T-cell (primary cell): ENCODE data around the gene ATE1. TPM values are rescaled to one million over a fixed set of nuclear protein-coding genes. Genes with fewer than 3 reads are reported as not detected.
"Not testable (repeated sequence)": the region's sequence is repeated elsewhere in the genome, so short reads cannot be mapped to it uniquely, and the experiment has no call there.

Experiments used
- ATAC-seq, 4 experiments: fragments of 200-7000 bp in 3 of 4; fragments of 150-1000 bp in 1 of 4; cut with Tn5 transposase; replicated peaks in 1 of 4; 1 replicate in 3 of 4; 2 replicates in 1 of 4; pipeline ENCODE4 v1.10.0; 2021; ENCODE audit warnings: moderate library complexity in 3 of 4, mild to moderate bottlenecking in 2 of 4, moderate number of reproducible peaks in 1 of 4
- CTCF ChIA-PET, 2 donors: fragments of 300-600 bp; sonication (Branson Sonifier 250); formaldehyde crosslinking; loops; one replicate each; lab custom pipeline; 2022; ENCODE audit warnings: antibody characterized with exemption in 2 of 2; lab: Charles Lee
- POLR2A ChIA-PET, 2 donors: fragments of 300-600 bp; sonication (Branson Sonifier 250); formaldehyde crosslinking; loops; one replicate each; lab custom pipeline; 2022; ENCODE audit warnings: antibody characterized with exemption in 2 of 2; lab: Charles Lee
- DNase-seq, 35 experiments: peaks; one replicate each; pipeline versions ENCODE4 v3.0.0 to v3.0.0-alpha.2; 2013 to 2023
- H3K27ac ChIP-seq: one replicate; pipeline ENCODE4 v1.5.1; 2013; ENCODE audit warnings: low read length
- H3K27me3 ChIP-seq, 2 experiments: replicated peaks in 1 of 2; 1 replicate in 1 of 2; 2 replicates in 1 of 2; pipeline versions ENCODE4 v1.6.1 to v1.7.0; 2013; ENCODE audit warnings: low read length in 1 of 2, mixed read lengths in 1 of 2; ENCODE audit not compliant: control insufficient read depth in 2 of 2, insufficient read depth in 2 of 2; ENCODE audit errors: extremely low read depth in 1 of 2
- H3K36me3 ChIP-seq, 2 donors: 1 replicate in 1 of 2; 2 replicates in 1 of 2; pipeline versions ENCODE4 v1.6.1 to v1.7.0; 2013; ENCODE audit warnings: low read length in 1 of 2; ENCODE audit not compliant: control insufficient read depth in 2 of 2, insufficient read depth in 1 of 2; ENCODE audit errors: extremely low read depth in 1 of 2
- H3K4me1 ChIP-seq, 2 experiments: 1 replicate in 1 of 2; 2 replicates in 1 of 2; pipeline versions ENCODE4 v1.6.1 to v1.7.0; 2013; ENCODE audit warnings: low read length in 2 of 2, mixed read lengths in 1 of 2; ENCODE audit not compliant: insufficient read depth in 2 of 2, control insufficient read depth in 1 of 2; ENCODE audit errors: extremely low read depth in 1 of 2
- H3K4me3 ChIP-seq, 2 donors: 1 replicate in 1 of 2; 2 replicates in 1 of 2; pipeline versions ENCODE4 v1.5.1 to v1.7.0; 2013; ENCODE audit warnings: mild to moderate bottlenecking in 2 of 2, low read length in 1 of 2, moderate library complexity in 1 of 2; ENCODE audit not compliant: control insufficient read depth in 1 of 2; ENCODE audit errors: extremely low read depth in 1 of 2
- H3K9me3 ChIP-seq: 2 replicates; pipeline ENCODE4 v1.7.0; 2013
- H3K27ac Mint-ChIP-seq, 2 donors: one replicate each; pipeline ENCODE4 v1.8.0; 2020 to 2021; ENCODE audit warnings: mild to moderate bottlenecking in 2 of 2, mixed read lengths in 2 of 2
- H3K27me3 Mint-ChIP-seq, 2 donors: one replicate each; pipeline ENCODE4 v1.8.0; 2021 to 2022; ENCODE audit warnings: mixed read lengths in 2 of 2
- H3K36me3 Mint-ChIP-seq: one replicate; pipeline ENCODE4 v1.8.0; 2021; ENCODE audit warnings: mixed read lengths
- H3K4me1 Mint-ChIP-seq, 3 donors: one replicate each; pipeline ENCODE4 v1.8.0; 2020 to 2022; ENCODE audit warnings: mixed read lengths in 3 of 3, mild to moderate bottlenecking in 1 of 3
- H3K4me3 Mint-ChIP-seq, 3 donors: one replicate each; pipeline ENCODE4 v1.8.0; 2020 to 2022; ENCODE audit warnings: mild to moderate bottlenecking in 3 of 3, mixed read lengths in 3 of 3, moderate library complexity in 3 of 3
- H3K9me3 Mint-ChIP-seq, 3 donors: one replicate each; pipeline ENCODE4 v1.8.0; 2020 to 2022; ENCODE audit warnings: mixed read lengths in 3 of 3
- WGBS: methylation state at CpG from one replicate; pipeline ENCODE4 v1.1.5; 2013; ENCODE audit warnings: missing lambda C conversion rate; ENCODE audit not compliant: insufficient coverage; 5-methylcytosine and 5-hydroxymethylcytosine counted together
- total RNA-seq, 35 experiments: library from RNA in 6 of 35; stranded (reverse) in 6 of 35; fragments of 120-200 nt in 1 of 35; gene quantifications; one replicate each; pipeline versions ENCODE4 v1.2.1 to v1.2.4 and lab custom pipeline; 2013 to 2026

Gene ATE1
- total RNA-seq, 5 donors from 2014 or later (not counting 1 experiment from before 2014, with no cell fraction given): 18.6 to 28.9 (median 26.0) TPM

DNA sequence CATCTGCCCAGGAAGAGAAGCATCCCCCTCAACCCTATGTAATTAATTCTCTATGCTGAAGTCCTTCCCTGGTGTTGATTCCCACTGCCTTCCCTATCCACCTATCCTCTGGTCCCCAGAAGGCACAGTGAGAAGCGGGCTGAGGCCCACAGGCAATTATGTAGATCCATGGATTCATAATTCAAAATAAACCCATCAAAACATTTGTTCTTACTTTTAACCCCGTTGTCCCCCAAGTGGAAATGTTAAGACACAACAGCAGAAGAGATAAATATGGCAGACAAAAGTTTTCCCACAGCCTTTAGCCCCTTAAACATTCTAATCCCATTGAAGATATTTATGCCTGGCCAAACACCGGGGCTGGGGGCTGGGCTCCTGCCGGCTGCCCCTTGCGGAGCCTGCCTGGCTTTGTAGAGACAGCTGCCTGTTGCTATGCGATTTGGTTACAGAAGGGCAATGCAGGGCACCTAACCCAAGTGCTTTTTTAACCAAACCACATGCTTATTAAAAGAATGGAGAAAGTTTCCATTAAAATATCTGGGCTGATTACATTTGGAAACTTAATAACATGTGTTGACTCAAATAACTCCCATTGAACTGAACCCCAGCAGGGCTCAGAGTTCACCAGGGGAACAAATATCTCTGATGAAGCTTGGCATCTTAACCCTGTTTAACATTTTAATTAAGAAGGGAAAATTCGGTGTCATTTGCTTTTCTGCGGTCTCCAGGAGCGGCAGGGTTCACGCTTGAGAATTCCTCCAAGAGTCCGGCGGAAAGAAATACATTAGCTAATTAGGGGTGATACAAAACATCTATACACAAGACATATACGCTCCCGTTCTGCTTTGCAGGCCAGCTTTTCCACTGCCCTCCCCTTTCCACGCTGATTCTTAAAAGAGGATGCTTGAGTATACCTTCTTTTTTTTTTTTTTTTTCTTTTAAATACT is 218.8 kb downstream of the ATE1 start:
- Mint-ChIP-seq H3K4me3 (no peak overlapping the region), H3K4me1 (no peaks in the 10 kb centered on the region), H3K27ac (no peak overlapping the region), H3K9me3 (peaks cover 0 to 4% (median 3%) of the 10 kb centered on the region in 3 donors), H3K27me3 (peaks cover 12 to 31% of the 10 kb centered on the region in 2 donors), H3K36me3 (no peaks in the 10 kb centered on the region)
- ATAC-seq (no peak), DNase-seq (no peak)
- no peaks in the 10 kb centered on the region for H3K9me3 ChIP-seq
- no peak overlapping the region for H3K27ac ChIP-seq
- H3K27me3 ChIP-seq: peaks cover 5 to 7% of the 10 kb centered on the region in 2 experiments
- ChIA-PET POLR2A (no interaction called here), CTCF (no interaction called here)
- no peaks in the 10 kb centered on the region for H3K4me1 ChIP-seq
- WGBS: 20% methylated on average over 1 of the region's 15 CpGs
- H3K36me3 ChIP-seq: no peaks in the 10 kb centered on the region
- no peak overlapping the region for H3K4me3 ChIP-seq

- 50% methylated on average over 1 of the region's 13 CpGs for WGBS
- ChIA-PET CTCF (no interaction called here), POLR2A (interaction anchor here in 1 of 2 donors (0.5 kb wide), 1 partner anchor 1558 kb away, joined by 4 read pairs; no protein-coding TSS in a partner anchor)
- Histone ChIP-seq H3K27ac (no peak overlapping the region), H3K9me3 (no peaks in the 10 kb centered on the region), H3K27me3 (no peaks in the 10 kb centered on the region), H3K36me3 (no peaks in the 10 kb centered on the region), H3K4me3 (no peak overlapping the region), H3K4me1 (no peaks in the 10 kb centered on the region)
- Mint-ChIP-seq H3K4me1 (no peaks in the 10 kb centered on the region), H3K36me3 (no peaks in the 10 kb centered on the region), H3K4me3 (no peak overlapping the region), H3K9me3 (peaks cover 0 to 6% (median 4%) of the 10 kb centered on the region in 3 donors), H3K27ac (no peak overlapping the region), H3K27me3 (peaks cover 0 to 12% of the 10 kb centered on the region in 2 donors)
- DNase-seq (no peak), ATAC-seq (no peak)
Measured at GRCh38 chr10:121702351-121703320, 225.2 kb downstream of the ATE1 start.

DNA sequence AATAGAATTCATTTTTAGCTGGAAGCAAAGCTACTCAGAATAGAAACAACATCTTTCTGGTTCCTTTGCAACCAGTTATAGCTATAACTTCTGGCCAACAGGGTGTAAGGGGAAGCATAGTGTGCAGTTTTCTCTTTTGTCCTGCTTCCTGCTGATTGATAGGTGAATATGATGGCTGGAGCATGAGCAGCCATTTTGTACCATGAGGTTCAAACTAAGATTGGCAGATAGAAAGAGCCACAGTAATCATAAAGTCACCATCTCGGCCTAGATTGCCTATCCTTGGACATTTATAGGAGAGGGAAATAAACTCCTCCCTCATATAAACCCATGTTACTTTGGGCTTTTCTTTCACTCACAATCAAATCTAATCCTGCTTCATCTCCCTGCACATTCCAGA is 227.4 kb downstream of the ATE1 start:
- no peaks in the 10 kb centered on the region for H3K27me3 Mint-ChIP-seq
- POLR2A ChIA-PET: no interaction called here
- ATAC-seq: no peak
- H3K4me1 Mint-ChIP-seq: no peaks in the 10 kb centered on the region
- DNase-seq: no peak
- Histone ChIP-seq H3K4me1 (no peaks in the 10 kb centered on the region), H3K27me3 (no peaks in the 10 kb centered on the region), H3K9me3 (no peaks in the 10 kb centered on the region), H3K36me3 (no peaks in the 10 kb centered on the region), H3K4me3 (no peak overlapping the region), H3K27ac (no peak overlapping the region)
- no peak overlapping the region for H3K4me3 Mint-ChIP-seq
- no peaks in the 10 kb centered on the region for H3K36me3 Mint-ChIP-seq
- peaks cover 0 to 6% (median 4%) of the 10 kb centered on the region in 3 donors for H3K9me3 Mint-ChIP-seq
- no peak overlapping the region for H3K27ac Mint-ChIP-seq
- WGBS: no CpG with 5 or more reads among the region's 1 CpG
- CTCF ChIA-PET: no interaction called here

DNA sequence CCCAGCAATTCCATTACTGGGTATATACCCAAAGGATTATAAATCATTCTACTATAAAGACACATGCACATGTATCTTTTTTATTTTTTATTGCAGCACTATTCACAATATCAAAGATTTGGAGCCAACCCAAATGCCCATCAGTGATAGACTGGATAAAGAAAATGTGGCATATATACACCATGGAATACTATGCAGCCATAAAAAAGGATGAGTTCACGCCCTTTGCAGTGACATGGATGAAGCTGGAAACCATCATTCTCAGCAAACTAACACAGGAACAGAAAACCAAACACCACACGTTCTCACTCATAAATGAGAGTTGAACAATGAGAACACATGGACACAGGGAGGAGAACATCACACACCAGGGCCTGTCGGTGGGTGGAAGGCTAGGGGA is 228.1 kb downstream of the ATE1 start:
- CTCF ChIA-PET, H3K27ac ChIP-seq, DNase-seq, H3K4me3 Mint-ChIP-seq, H3K27ac Mint-ChIP-seq, H3K36me3 ChIP-seq, POLR2A ChIA-PET, H3K36me3 Mint-ChIP-seq, H3K27me3 ChIP-seq, H3K9me3 Mint-ChIP-seq, H3K4me3 ChIP-seq, H3K4me1 Mint-ChIP-seq, H3K9me3 ChIP-seq, H3K4me1 ChIP-seq, H3K27me3 Mint-ChIP-seq, ATAC-seq: not testable (repeated sequence)
- WGBS: no CpG with 5 or more reads among the region's 3 CpGs

GRCh38 chr10:121698902-121699301 is 228.9 kb downstream of the ATE1 start:
- H3K9me3 Mint-ChIP-seq: peaks cover 0 to 6% (median 4%) of the 10 kb centered on the region in 3 donors
- ATAC-seq: no peak
- POLR2A ChIA-PET: no interaction called here
- H3K4me3 Mint-ChIP-seq: no peak overlapping the region
- Histone ChIP-seq H3K4me3 (no peak overlapping the region), H3K36me3 (no peaks in the 10 kb centered on the region), H3K27me3 (no peaks in the 10 kb centered on the region), H3K9me3 (no peaks in the 10 kb centered on the region), H3K4me1 (no peaks in the 10 kb centered on the region), H3K27ac (no peak overlapping the region)
- H3K4me1 Mint-ChIP-seq: no peaks in the 10 kb centered on the region
- DNase-seq: no peak
- no peak overlapping the region for H3K27ac Mint-ChIP-seq
- CTCF ChIA-PET: no interaction called here
- no peaks in the 10 kb centered on the region for H3K36me3 Mint-ChIP-seq
- whole genome bisulfite sequencing: 84% methylated on average over 7 of the region's 12 CpGs
- H3K27me3 Mint-ChIP-seq: peaks cover 4 to 7% of the 10 kb centered on the region in 2 donors

GRCh38 chr10:121698336-121698735 is 229.5 kb downstream of the ATE1 start:
- Mint-ChIP-seq H3K27me3 (peaks cover 4 to 7% of the 10 kb centered on the region in 2 donors), H3K36me3 (no peaks in the 10 kb centered on the region), H3K9me3 (peaks cover 0 to 6% (median 4%) of the 10 kb centered on the region in 3 donors), H3K27ac (no peak overlapping the region), H3K4me3 (no peak overlapping the region), H3K4me1 (no peaks in the 10 kb centered on the region)
- WGBS: 77% methylated on average over 7 of the region's 7 CpGs
- ATAC-seq (no peak), DNase-seq (no peak)
- POLR2A ChIA-PET: no interaction called here
- no peaks in the 10 kb centered on the region for H3K36me3 ChIP-seq
- CTCF ChIA-PET: no interaction called here
- no peaks in the 10 kb centered on the region for H3K9me3 ChIP-seq
- no peak overlapping the region for H3K27ac ChIP-seq
- H3K4me3 ChIP-seq: no peak overlapping the region
- H3K4me1 ChIP-seq: no peaks in the 10 kb centered on the region
- H3K27me3 ChIP-seq: no peaks in the 10 kb centered on the region
